A673 (cell line): ENCODE results near the gene PRM3.

ENCODE experiments used
- CTCF ChIP-seq: fragments of 300-800, 200-600 bp; sonication (generic); conservative IDR thresholded peaks from 2 replicates; pipeline ENCODE4 v1.5.1; 2017; ENCODE audit warnings: low read depth, mild to moderate bottlenecking, antibody characterized with exemption, low read length, moderate library complexity, mixed read lengths
- EZH2 ChIP-seq: fragments of 200-600 bp; sonication (generic); IDR thresholded peaks from 2 replicates; pipeline ENCODE4 v1.6.1; 2017; ENCODE audit warnings: borderline replicate concordance, low read depth, mild to moderate bottlenecking, mixed read lengths, antibody characterized with exemption, low read length; ENCODE audit not compliant: poor library complexity, severe bottlenecking

GRCh38 chr16:11274964-11275363 lies 1.5 kb upstream of the PRM3 start:
- no peak for TF ChIP-seq EZH2
- TF ChIP-seq CTCF, result no peak
